Immature natural killer cell (primary cell): Measurements from ENCODE around the gene FLNB. TPM values are rescaled to one million over a fixed set of nuclear protein-coding genes. Genes with fewer than 3 reads are reported as not detected.

Experiments
- DNase-seq, 3 donors: peaks; one replicate each; pipeline ENCODE4 v3.0.0; 2022; ENCODE audit warnings: mixed read lengths in 1 of 3
- H3K27ac Mint-ChIP-seq, 6 donors: one replicate each; pipeline ENCODE4 v1.8.0; 2020; ENCODE audit warnings: mixed read lengths in 6 of 6, mild to moderate bottlenecking in 5 of 6, inconsistent platforms in 4 of 6, moderate library complexity in 3 of 6
- H3K27me3 Mint-ChIP-seq, 3 donors: one replicate each; pipeline ENCODE4 v1.8.0; 2020 to 2021; ENCODE audit warnings: low read depth in 3 of 3, mild to moderate bottlenecking in 3 of 3, mixed read lengths in 3 of 3, moderate library complexity in 3 of 3, inconsistent platforms in 1 of 3
- H3K36me3 Mint-ChIP-seq, 3 donors: one replicate each; pipeline ENCODE4 v1.8.0; 2020; ENCODE audit warnings: mixed read lengths in 3 of 3, inconsistent platforms in 2 of 3, mild to moderate bottlenecking in 2 of 3
- H3K4me1 Mint-ChIP-seq, 2 donors: one replicate each; pipeline ENCODE4 v1.8.0; 2020; ENCODE audit warnings: inconsistent platforms in 2 of 2, mild to moderate bottlenecking in 2 of 2, mixed read lengths in 2 of 2, moderate library complexity in 1 of 2
- H3K4me3 Mint-ChIP-seq, 5 donors: one replicate each; pipeline ENCODE4 v1.8.0; 2020; ENCODE audit warnings: mild to moderate bottlenecking in 5 of 5, mixed read lengths in 5 of 5, inconsistent platforms in 3 of 5, moderate library complexity in 3 of 5
- H3K9me3 Mint-ChIP-seq, 6 donors: one replicate each; pipeline ENCODE4 v1.8.0; 2020; ENCODE audit warnings: mild to moderate bottlenecking in 6 of 6, mixed read lengths in 6 of 6, inconsistent platforms in 4 of 6, moderate library complexity in 3 of 6
- polyA plus RNA-seq, 3 donors: library from polyadenylated mRNA; unstranded; fragments of 300-500 nt; fragmentation: Illumina TruSeq; gene quantifications; one replicate each; pipeline ENCODE4 v1.2.3, GENCODE V29; 2021

FLNB gene
- polyA plus RNA-seq, 3 donors from 2014 or later, result 0.94 to 14.9 (median 7.5) TPM

DNA sequence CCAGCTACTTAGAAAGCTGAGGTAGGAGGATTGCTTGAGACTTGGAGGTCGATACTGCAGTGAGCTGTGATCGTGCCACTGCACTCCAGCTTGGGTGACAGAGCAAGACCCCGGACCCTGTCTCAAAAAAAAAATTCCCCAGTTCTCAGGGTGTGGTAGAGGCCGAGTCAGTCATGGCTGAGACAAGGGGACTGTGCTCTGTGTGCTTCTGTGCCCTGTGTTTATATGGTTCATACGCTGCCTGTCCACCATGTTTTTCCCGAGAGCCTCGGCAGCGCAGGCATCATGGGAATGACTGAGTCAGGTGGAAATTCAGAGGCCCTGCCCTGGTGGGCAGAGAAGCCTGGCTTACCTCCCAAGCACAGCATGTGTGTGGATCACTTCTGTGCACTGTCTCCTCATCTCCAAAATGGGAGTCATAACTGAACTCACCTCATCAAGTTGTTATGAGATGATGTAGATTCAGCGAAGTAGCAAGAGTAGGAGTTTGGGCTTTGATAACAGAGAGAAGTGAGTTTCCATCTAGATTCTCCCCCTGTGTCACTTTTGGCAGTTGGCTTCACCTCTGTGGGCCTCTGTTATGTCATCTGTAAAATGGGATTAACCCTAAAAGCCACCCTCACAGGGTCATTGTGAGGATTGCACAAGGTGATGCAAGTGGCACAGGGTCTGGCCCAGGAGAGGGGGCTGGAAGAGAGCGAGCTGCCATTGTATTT lies 56.9 kb downstream of the FLNB start:
- Mint-ChIP-seq H3K4me1 (no peaks in the 10 kb centered on the region), H3K4me3 (no peak overlapping the region), H3K9me3 (no peaks in the 10 kb centered on the region), H3K36me3 (no peaks in the 10 kb centered on the region), H3K27me3 (no peaks in the 10 kb centered on the region), H3K27ac (no peak overlapping the region)
- no peak for DNase-seq

DNA sequence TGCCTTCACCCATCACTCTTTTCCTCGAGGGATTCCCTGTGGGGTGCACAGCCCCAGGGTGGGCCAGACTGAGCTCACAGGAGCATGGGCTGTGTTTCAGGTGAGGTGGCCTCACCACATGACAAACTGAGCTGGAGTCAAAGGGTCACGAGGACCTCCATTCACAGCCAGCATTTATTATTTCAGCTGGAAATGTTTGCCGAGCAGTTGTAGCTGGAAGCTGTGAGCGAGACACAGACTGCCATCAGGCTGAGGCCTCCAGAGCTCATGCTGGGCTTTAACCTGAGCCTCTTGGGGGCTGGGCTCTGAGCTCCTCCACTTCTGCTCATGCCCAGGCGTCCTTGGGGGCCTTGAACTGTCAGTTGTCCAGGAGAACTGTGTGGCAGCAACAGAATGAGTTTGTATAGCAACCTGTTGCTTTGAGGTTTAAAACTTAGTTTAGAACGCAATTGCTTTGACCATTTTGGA lies 57.5 kb downstream of the FLNB start:
- Mint-ChIP-seq H3K9me3 (no peaks in the 10 kb centered on the region), H3K36me3 (no peaks in the 10 kb centered on the region), H3K4me1 (no peaks in the 10 kb centered on the region), H3K4me3 (no peak overlapping the region), H3K27ac (no peak overlapping the region), H3K27me3 (no peaks in the 10 kb centered on the region)
- DNase-seq, result no peak

- no peak overlapping the region for H3K27ac Mint-ChIP-seq
Measured at GRCh38 chr3:58066842-58067241, 58.6 kb downstream of the FLNB start.

GRCh38 chr3:58068122-58068809 lies 60.0 kb downstream of the FLNB start:
- Mint-ChIP-seq H3K4me1 (no peaks in the 10 kb centered on the region), H3K4me3 (no peak overlapping the region), H3K9me3 (no peaks in the 10 kb centered on the region), H3K27me3 (no peaks in the 10 kb centered on the region), H3K36me3 (no peaks in the 10 kb centered on the region), H3K27ac (peak overlapping the region in 1 of 6 donors; percentile 67)
- no peak for DNase-seq

More at GRCh38 chr3:58066842-58067241, 58.6 kb downstream of the FLNB start:
- no peaks in the 10 kb centered on the region for H3K4me1 Mint-ChIP-seq
- no peaks in the 10 kb centered on the region for H3K27me3 Mint-ChIP-seq
- no peaks in the 10 kb centered on the region for H3K36me3 Mint-ChIP-seq
- H3K9me3 Mint-ChIP-seq, result no peaks in the 10 kb centered on the region
- no peak overlapping the region for H3K4me3 Mint-ChIP-seq
- DNase-seq, result no peak

- Mint-ChIP-seq H3K4me1 (peaks cover 6 to 13% of the 10 kb centered on the region in 2 donors), H3K36me3 (no peaks in the 10 kb centered on the region), H3K27ac (no peak overlapping the region), H3K4me3 (no peak overlapping the region), H3K27me3 (peaks cover 0 to 3% (median 0%) of the 10 kb centered on the region in 3 donors), H3K9me3 (no peaks in the 10 kb centered on the region)
- no peak for DNase-seq
Measured at GRCh38 chr3:58071480-58071971, 63.3 kb downstream of the FLNB start.

DNA sequence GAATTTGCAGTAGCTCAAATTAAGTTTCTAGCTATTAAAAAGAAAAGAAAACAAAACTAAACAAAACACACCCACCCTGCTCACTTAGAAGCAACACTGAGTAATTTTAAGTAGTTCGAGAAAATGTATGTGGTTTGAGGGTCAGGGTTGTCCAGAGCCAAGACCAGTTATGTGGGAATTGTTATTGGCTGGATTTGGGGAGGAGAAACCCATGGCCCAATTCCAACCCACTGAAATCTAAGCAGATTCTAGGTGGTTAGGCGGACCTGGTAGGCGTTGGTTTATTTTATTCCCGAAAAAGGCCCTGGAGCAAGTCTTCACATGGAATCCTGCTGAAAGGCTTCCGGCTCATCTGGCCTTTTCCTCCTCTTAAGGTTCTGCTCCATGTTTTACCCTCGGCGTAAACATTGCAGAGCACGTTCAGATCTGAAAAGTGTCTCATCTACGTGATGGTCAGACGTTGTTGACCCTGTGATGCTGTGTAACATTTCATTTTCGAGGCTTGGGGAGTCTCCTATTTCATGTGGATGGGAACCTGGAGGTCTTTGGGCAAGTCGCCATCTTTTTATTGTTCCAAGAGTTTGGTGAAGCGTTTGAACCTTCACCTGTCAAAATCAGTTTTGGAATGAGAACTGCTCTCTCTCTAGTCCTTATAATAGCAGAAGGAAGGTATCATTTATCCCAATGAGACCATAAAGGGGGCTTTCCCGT lies 64.0 kb downstream of the FLNB start:
- Mint-ChIP-seq H3K4me1 (peaks cover 6 to 13% of the 10 kb centered on the region in 2 donors), H3K27ac (no peak overlapping the region), H3K4me3 (no peak overlapping the region), H3K9me3 (no peaks in the 10 kb centered on the region), H3K27me3 (peaks cover 0 to 3% (median 0%) of the 10 kb centered on the region in 3 donors), H3K36me3 (no peaks in the 10 kb centered on the region)
- no peak for DNase-seq

DNA sequence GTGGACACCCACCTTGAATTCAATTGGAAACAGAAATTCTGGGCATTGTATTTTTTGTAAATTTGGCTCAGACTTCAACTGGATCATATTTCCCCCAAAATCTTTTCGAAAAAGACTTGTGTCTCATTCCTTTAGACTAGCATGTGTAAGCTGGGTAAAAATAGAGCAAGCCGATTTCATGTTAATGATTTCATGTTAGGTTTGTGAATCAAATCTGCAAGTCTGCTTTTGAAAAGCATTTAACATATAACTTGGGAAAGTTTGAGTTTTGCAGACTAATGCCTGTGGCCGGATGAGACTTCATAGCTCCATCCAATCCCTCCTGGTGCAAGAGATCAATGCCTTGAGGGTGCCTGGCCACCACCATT lies 64.5 kb downstream of the FLNB start:
- peaks cover 6 to 13% of the 10 kb centered on the region in 2 donors for H3K4me1 Mint-ChIP-seq
- H3K4me3 Mint-ChIP-seq, result no peak overlapping the region
- H3K27ac Mint-ChIP-seq, result no peak overlapping the region
- peaks cover 0 to 3% (median 0%) of the 10 kb centered on the region in 3 donors for H3K27me3 Mint-ChIP-seq
- H3K9me3 Mint-ChIP-seq, result no peaks in the 10 kb centered on the region
- no peak for DNase-seq
- peaks cover 0 to 3% (median 0%) of the 10 kb centered on the region in 3 donors for H3K36me3 Mint-ChIP-seq

- Mint-ChIP-seq H3K36me3 (peaks cover 0 to 7% (median under 1%) of the 10 kb centered on the region in 3 donors), H3K4me3 (no peak overlapping the region), H3K27me3 (peaks cover 0 to 3% (median 0%) of the 10 kb centered on the region in 3 donors), H3K4me1 (peaks cover 6 to 13% of the 10 kb centered on the region in 2 donors), H3K27ac (no peak overlapping the region), H3K9me3 (no peaks in the 10 kb centered on the region)
- no peak for DNase-seq
Measured at GRCh38 chr3:58073301-58074108, 65.3 kb downstream of the FLNB start.

- Mint-ChIP-seq H3K4me3 (no peak overlapping the region), H3K27ac (no peak overlapping the region), H3K27me3 (peaks cover 0 to 3% (median 0%) of the 10 kb centered on the region in 3 donors), H3K4me1 (peaks cover 6 to 13% of the 10 kb centered on the region in 2 donors), H3K9me3 (no peaks in the 10 kb centered on the region), H3K36me3 (peaks cover 0 to 10% (median 6%) of the 10 kb centered on the region in 3 donors)
- DNase-seq, result no peak
Measured at GRCh38 chr3:58074116-58074715, 66.0 kb downstream of the FLNB start.

DNA sequence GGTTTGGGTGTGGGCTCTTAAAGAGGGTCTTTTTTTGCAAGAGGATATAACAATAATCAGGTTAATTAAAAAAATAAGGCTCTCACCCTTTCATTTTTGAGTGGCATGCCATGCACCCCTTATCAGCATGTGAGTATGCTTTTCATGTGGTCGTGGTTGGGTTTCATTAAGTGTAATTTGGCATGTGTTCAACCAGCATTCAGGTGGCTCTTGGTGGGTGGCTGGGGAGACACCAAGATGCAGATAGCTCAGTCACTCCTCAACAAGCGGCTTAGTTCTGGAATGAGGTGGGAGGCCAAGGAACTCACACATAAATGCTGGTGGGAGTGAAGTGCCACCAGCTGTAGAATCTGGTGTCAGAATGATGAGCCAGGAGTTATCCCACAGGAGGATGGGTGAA lies 66.8 kb downstream of the FLNB start:
- DNase-seq, result no peak
- H3K4me3 Mint-ChIP-seq, result no peak overlapping the region
- peaks cover 0 to 3% (median 0%) of the 10 kb centered on the region in 3 donors for H3K27me3 Mint-ChIP-seq
- H3K4me1 Mint-ChIP-seq, result peaks cover 6 to 13% of the 10 kb centered on the region in 2 donors
- H3K36me3 Mint-ChIP-seq, result peaks cover 0 to 16% (median 6%) of the 10 kb centered on the region in 3 donors
- no peaks in the 10 kb centered on the region for H3K9me3 Mint-ChIP-seq
- no peak overlapping the region for H3K27ac Mint-ChIP-seq

GRCh38 chr3:58077596-58078285 lies 69.5 kb downstream of the FLNB start:
- no peak overlapping the region for H3K27ac Mint-ChIP-seq
- H3K4me3 Mint-ChIP-seq, result no peak overlapping the region
- no peaks in the 10 kb centered on the region for H3K9me3 Mint-ChIP-seq
- peaks cover 1 to 24% (median 7%) of the 10 kb centered on the region in 3 donors for H3K36me3 Mint-ChIP-seq
- DNase-seq, result no peak
- H3K4me1 Mint-ChIP-seq, result peaks cover 8 to 18% of the 10 kb centered on the region in 2 donors
- peaks cover 0 to 3% (median 0%) of the 10 kb centered on the region in 3 donors for H3K27me3 Mint-ChIP-seq

- Mint-ChIP-seq H3K4me3 (no peak overlapping the region), H3K27ac (no peak overlapping the region), H3K4me1 (peaks cover 10 to 15% of the 10 kb centered on the region in 2 donors), H3K27me3 (peaks cover 0 to 1% (median 0%) of the 10 kb centered on the region in 3 donors), H3K9me3 (no peaks in the 10 kb centered on the region), H3K36me3 (peaks cover 3 to 24% (median 9%) of the 10 kb centered on the region in 3 donors)
- no peak for DNase-seq
Measured at GRCh38 chr3:58078610-58079009, 70.4 kb downstream of the FLNB start.
